ENCODE data around the gene PTBP3. TPM values are rescaled to one million over a fixed set of nuclear protein-coding genes. Genes with fewer than 3 reads are reported as not detected.

PTBP3 gene
- total RNA-seq, 1 donor from 2014 or later = 108 TPM

GRCh38 chr9:112325127-112325526 is 8.3 kb downstream of the PTBP3 start:
- no peaks in the 10 kb centered on the region for H3K27me3 ChIP-seq (ENCODE audit: insufficient read depth, low read length)
- no peaks in the 10 kb centered on the region for H3K27me3 Mint-ChIP-seq (ENCODE audit: low read depth, unreplicated experiment)
- no peak overlapping the region for H3K9ac ChIP-seq (ENCODE audit: low read length)
- H3K36me3 ChIP-seq (ENCODE audit: insufficient read depth, low read length) = no peaks in the 10 kb centered on the region
- FAIRE-seq (no peak), DNase-seq (ENCODE audit: low read depth) (no peak)
- H3K27ac Mint-ChIP-seq (ENCODE audit: unreplicated experiment) = no peak overlapping the region
- H4K20me1 ChIP-seq (ENCODE audit: insufficient read depth, low read length) = peaks cover 91% of the 10 kb centered on the region
- H3K36me3 Mint-ChIP-seq (ENCODE audit: low read depth, unreplicated experiment) = no peaks in the 10 kb centered on the region
- H3K27ac ChIP-seq (ENCODE audit: low read depth, low read length) = no peak overlapping the region
- no peak overlapping the region for H2AFZ ChIP-seq (ENCODE audit: low read depth, low read length)
- no peaks in the 10 kb centered on the region for H3K4me1 ChIP-seq (ENCODE audit: insufficient read depth, low read length)
- H3K4me2 ChIP-seq (ENCODE audit: low read length) = no peak overlapping the region
- TF ChIP-seq CTCF (IDR thresholded peaks at IDR 0.05; ENCODE audit: insufficient read depth, low read depth, low read length) (no peak), EZH2 (IDR thresholded peaks at IDR 0.05; ENCODE audit: insufficient read depth, low read length) (no peak)
- peaks cover 98% of the 10 kb centered on the region for H3K79me2 ChIP-seq (ENCODE audit: insufficient read depth, low read length)
- H3K4me1 Mint-ChIP-seq (ENCODE audit: low read depth, unreplicated experiment) = peaks cover 12% of the 10 kb centered on the region
- no peaks in the 10 kb centered on the region for H3K9me3 Mint-ChIP-seq (ENCODE audit: unreplicated experiment)
- no peak overlapping the region for H3K4me3 Mint-ChIP-seq (ENCODE audit: unreplicated experiment)
- no peak overlapping the region for H3K4me3 ChIP-seq (ENCODE audit: insufficient read depth, low read depth, low read length)
- H3K9me3 ChIP-seq (ENCODE audit: insufficient read depth, low read depth, low read length) = no peaks in the 10 kb centered on the region

- H3K4me1 ChIP-seq (ENCODE audit: insufficient read depth, low read length) = no peaks in the 10 kb centered on the region
- H3K4me3 Mint-ChIP-seq (ENCODE audit: unreplicated experiment) = no peak overlapping the region
These were observed 10.0 kb downstream of the PTBP3 start for GRCh38 chr9:112323378-112323854.

More at GRCh38 chr9:112323378-112323854, 10.0 kb downstream of the PTBP3 start:
- Histone ChIP-seq H3K9me3 (ENCODE audit: insufficient read depth, low read depth, low read length) (no peaks in the 10 kb centered on the region), H3K79me2 (ENCODE audit: insufficient read depth, low read length) (peaks cover 97% of the 10 kb centered on the region), H3K27me3 (ENCODE audit: insufficient read depth, low read length) (no peaks in the 10 kb centered on the region), H2AFZ (ENCODE audit: low read depth, low read length) (no peak overlapping the region), H3K9ac (ENCODE audit: low read length) (no peak overlapping the region), H4K20me1 (ENCODE audit: insufficient read depth, low read length) (peaks cover 90% of the 10 kb centered on the region), H3K27ac (ENCODE audit: low read depth, low read length) (no peak overlapping the region), H3K4me3 (ENCODE audit: insufficient read depth, low read depth, low read length) (no peak overlapping the region), H3K36me3 (ENCODE audit: insufficient read depth, low read length) (no peaks in the 10 kb centered on the region), H3K4me2 (ENCODE audit: low read length) (no peak overlapping the region)
- Mint-ChIP-seq H3K36me3 (ENCODE audit: low read depth, unreplicated experiment) (no peaks in the 10 kb centered on the region), H3K27ac (ENCODE audit: unreplicated experiment) (no peak overlapping the region), H3K27me3 (ENCODE audit: low read depth, unreplicated experiment) (no peaks in the 10 kb centered on the region), H3K4me1 (ENCODE audit: low read depth, unreplicated experiment) (peaks cover 11% of the 10 kb centered on the region), H3K9me3 (ENCODE audit: unreplicated experiment) (no peaks in the 10 kb centered on the region)
- TF ChIP-seq EZH2 (IDR thresholded peaks at IDR 0.05; ENCODE audit: insufficient read depth, low read length) = no peak
- no peak for TF ChIP-seq CTCF (IDR thresholded peaks at IDR 0.05; ENCODE audit: insufficient read depth, low read depth, low read length)
- FAIRE-seq (no peak), DNase-seq (ENCODE audit: low read depth) (no peak)

All from astrocyte (in vitro differentiated cells and primary cell).